Stimulated activated CD4-positive, alpha-beta T cell treated with anti-CD3 and anti-CD28 coated beads, Interleukin-15, amount 100 ng/mL, for 1 hour (primary cell): ENCODE data around the gene RIN3.

Experiments used
- DNase-seq, 2 donors: peaks; one replicate each; pipeline ENCODE4 v3.0.0-alpha.2; 2020; ENCODE audit warnings: low read depth in 1 of 2, low spot score in 1 of 2

Gene RIN3

DNA sequence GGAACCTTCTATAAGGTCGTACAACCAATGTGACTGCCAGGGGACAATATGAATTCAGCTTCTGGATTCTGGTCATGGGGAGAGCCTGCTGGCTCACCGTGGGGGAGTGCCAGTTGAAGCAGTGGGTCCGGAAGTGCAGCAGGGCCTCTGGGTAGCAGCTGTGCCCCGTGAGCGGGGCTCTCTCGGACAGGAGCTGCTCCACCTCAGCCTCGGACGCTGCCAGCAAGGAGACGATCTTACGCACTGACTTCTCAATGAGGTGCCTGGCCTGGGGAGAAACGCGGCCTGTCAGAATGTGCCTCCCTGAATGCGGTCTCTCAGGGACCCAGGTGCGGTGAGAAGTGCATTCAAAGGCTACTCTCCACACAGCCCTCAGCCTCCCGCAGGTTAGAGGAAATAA, 192.8 kb downstream of the RIN3 start:
- no peak for DNase-seq

DNA sequence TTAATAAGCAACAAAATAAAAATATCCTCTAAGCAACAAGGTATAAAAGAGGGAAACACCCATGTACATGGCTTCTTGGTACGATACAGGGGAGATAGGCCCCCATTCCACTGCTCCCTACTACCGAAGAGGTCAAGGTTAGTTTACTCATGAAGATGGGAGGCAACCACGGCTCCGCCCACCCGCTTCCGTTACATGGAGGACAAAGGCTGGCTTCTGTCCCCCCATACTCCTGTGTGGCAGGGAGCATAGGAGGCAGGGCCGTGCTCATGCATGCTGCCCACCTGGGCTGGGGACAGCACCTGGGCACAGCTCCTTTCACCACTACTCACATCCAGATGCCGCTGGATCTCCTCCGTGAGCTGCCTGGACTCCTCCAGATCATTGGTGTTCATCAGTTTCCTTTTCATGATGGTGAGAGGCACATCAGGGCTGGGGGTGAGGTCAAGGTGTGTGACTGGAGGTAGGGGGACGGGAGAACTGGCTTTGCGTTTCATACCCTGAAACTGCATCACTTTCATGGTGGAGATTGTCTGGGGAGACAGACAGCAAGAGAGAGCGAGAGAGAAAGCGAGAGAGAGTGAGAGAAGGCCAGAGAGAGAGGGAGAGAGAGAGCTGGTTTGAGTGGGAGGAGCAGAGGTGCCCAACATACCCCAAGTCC, 195.9 kb downstream of the RIN3 start:
- DNase-seq: no peak

DNA sequence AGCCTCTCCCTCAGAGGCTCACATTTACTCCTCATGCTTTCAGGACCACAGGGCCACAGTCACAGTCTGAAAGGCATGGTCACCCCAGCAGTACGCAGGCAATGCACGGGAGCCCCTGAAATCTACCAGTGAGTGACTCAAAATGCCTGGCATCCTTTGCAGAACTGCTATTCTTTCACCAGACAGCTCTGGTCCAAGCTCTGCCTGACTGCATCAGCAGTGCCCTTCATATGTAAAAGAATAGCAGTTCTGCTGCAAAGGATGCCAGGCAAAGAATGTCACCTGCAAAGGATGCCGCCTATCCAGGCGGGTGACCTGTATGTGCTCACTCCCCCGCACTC, 196.4 kb downstream of the RIN3 start:
- no peak for DNase-seq

DNA sequence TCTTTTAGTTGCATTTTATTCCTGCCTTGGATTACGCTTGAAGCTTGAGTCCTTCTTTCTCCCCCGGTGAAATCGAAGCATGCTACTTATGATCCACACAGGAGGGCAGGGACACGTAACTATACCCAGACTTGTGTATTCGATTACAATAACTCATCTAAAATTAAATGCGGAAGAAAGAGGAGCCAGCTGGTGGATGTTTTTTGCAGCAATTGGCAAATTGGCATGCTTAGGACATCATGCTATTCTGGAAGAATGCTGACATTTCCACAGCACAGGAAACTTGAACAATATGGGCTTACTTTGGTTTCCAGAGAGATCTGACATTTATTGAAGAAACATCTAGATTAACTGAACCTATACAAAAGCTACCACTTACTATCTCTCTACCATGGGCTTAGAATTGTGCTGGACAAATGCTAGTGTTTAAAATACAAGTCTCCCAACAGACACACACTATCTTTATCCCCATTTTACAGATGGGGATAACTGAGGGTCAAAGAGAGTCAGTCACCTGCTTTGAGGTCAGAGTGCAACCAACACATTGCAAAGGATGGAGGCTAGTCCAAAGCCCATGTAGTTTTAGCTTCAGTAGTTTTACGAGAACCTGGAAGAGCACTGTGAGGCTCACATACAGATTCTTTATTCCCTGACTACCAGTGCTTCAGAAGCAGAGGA, 198.5 kb downstream of the RIN3 start:
- no peak for DNase-seq

DNA sequence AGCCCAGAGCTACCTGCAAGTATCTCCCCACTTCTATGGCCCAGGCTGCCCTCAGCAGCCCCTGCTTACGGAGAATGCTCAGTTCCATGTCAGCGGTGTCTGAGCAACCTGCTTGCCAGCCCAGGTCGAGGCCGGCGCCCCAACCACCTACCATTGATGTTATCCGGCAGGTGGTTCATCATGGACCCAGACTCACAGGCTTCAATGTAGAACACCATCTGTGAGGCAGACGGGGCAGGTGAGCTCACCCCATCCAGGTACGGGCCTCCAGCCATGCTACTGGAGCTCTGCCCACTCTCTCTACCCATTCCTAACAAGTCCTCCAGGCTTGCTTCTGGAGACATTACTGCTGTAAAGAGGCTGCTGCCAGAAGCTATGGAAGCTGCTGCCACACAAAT, 199.1 kb downstream of the RIN3 start:
- no peak for DNase-seq

DNA sequence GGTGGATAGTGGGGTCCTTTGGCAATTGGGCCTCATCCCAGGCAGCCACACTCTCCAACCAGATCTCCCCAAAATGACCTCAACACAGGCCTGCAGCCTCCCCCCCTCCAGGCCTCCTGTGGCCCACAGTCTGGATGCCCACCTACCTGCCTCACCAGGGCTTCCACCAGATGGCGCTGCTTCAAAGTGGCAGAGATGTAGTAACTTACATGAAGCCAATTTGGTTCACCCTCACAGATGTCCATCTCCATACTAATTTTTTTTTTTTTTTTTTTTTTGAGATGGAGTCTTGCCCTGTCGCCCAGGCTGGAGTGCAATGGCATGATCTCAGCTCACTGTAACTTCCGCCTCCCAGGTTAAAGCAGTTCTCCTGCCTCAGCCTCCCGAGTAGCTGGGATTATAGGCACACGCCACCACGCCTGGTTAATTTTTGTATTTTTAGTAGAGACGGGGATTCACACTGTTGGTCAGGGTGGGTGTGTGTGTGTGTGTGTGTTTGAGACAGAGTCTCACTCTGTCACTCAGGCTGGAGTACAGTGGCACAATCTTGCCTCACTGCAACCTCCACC, 201.2 kb downstream of the RIN3 start:
- peak; percentile 60 to 70 for DNase-seq

DNA sequence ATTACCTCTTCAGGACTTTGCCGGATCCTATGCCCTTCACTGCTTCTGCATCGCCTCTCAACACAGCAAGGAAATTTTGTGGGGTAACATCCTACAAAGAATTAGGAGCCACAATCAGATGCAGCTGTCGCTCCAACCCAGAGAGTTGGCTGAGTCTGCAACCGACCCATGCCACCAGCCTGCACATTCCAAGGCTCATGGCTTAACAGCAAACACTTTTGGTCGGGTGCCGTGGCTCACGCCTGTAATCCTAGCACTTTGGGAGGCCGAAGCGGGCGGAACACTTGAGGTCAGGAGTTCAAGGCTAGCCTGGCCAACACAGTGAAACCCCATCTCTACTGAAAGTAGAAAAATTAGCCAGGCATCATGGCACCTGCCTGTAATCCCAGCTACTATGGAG, 202.6 kb downstream of the RIN3 start:
- DNase-seq: no peak

DNA sequence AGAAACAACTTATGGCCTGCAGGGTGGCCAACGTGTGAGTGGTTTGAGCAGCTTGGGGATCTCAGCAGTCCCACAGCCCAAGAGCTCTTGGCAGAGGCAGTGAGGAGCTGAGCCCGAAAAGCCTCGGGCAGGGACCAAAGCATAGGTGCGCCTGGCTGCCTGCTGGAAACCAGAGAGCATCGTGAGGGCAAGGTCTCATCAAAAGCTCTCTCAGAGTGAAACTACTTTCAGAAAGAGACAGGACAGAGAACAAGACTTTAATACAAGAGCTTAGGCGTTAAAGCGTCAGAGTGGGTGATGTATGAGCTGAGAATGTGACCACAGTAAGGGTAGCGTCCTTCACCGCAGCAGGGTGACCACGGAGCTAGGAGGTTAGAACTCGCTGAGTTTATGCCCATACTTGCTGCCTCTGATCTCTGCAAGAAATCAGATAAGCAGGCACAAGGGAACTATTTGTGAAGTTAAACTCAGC, 204.0 kb downstream of the RIN3 start:
- no peak for DNase-seq

DNA sequence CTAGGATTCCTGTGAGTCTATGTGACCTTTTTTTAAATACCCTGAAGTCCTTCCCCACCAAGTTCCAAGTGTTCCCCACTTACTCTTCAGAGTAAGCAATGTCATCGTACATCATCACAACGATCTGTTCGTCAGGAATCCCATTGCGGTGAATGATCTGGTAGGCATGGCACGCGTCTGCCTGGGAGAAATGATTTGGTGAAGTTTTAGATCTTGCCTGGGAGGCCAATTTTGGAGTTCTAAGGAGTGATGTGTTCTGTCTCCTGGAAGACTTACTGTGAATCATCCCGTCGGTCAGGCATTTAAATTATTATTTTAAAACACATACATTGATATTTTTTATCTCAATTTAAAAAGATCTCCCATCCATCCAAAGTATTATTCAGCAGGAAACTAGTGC, 205.1 kb downstream of the RIN3 start:
- DNase-seq: no peak

DNA sequence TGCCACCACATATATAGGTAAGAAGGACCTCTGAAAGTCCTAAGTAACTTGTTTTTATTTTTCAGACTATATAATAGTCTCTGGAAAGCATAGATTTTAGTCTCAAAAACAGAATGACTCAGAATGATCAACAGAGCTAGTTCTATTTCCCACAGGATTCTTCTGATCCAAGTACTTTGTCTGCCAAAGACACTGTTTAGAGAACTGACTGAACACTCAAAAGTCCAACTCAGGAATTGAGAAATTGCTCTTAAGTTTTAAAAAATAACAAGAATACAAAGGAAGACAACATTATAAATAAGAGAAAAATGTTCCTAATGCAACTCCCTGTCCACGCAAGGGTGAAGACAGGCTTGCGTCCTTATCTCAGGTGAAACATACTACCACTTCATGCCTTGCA, 205.8 kb downstream of the RIN3 start:
- DNase-seq: no peak

DNA sequence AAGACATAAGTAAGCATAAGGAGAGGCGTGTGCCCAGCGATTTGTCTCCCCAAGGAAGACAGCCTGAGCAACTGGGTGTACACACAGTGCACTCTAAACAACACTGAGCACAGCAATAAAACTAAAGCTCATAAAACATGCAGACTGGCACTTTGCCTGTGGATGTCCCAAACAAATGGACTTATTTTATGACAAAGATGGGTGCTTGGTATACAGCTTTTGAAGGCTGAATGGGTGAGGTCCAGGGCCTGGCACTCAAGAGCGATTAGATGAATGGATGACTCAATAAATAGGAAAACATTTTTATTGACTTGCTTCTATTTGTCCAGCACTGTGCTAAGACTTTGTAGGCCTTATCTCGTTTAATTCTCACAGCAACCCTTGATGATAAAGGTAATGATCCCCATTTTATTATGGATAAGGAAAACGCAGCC, 206.3 kb downstream of the RIN3 start:
- no peak for DNase-seq

DNA sequence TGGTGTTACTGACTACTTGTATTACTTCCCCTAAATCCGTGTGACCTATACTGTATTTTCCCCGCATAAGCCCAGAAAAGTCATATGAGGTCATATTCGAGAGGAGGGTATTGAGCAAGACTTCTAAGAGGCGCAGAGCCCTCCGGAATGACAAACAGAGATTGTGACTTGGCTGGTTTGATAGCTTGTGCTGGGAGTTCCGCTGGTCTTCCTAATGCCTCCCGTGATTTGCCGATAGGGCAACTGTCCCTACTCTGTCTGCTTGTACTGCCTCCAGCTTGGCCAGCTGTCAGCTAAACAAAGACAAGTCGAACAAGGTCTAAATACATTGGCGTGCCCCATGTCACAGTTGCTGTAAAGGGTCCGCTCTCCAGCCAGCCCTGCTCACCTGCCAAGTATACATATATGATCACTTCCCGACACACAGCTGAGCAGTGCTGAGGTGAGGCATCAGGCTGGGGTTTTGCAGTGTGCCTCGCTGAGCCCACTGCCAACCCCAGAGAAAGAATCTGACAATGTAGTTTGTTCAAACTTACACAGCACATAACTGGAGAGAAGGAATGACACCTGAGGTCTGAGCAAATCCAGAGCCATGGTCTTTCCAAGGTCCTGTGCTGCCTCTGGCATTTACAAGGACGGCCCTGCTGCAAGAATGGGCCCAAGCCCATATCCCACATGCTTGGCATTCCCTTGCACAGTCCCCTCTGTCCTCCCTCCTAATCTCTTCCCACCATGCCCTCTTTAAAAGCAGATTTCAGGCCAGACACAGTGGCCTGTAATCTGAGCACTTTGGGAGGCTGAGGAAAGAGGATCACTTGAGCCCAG, 211.1 kb downstream of the RIN3 start:
- no peak for DNase-seq

DNA sequence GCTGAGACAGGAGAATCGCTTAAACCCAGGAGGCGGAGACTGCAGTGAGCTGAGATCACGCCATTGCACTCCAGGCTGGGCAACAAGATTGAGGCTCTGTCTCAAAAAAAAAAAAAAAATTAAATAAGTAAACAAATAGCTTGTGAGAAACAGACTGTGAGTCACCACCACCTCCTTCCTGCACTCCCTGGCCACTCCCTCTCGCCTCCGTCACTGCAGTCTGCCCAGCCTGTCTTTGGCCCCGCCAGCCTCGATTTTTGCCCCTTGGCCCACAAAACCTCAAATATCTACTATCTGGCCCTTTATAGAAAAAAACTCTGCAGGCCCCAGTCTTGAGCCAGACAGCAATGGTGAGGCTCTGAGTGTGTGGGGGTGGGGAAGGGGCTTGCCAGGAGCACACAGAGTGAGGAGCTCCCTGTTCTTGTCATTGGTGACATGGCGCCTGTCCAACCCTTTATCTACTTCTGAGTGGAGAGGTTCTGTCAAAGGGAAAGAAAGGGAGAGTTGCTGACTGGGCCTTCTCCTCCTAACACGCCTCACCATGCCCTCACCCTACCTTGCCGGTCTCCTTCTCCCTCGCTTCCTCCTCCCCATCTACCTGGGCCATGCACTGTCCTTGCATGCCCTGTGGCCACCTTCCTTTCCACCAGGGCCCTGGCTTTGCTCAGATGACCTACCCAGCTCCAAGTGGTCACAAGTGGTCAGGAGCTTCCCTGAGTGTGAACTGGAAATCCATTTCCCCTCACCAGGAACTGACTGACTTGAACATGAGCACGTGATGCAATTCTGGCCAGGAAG, 212.8 kb downstream of the RIN3 start:
- no peak for DNase-seq

DNA sequence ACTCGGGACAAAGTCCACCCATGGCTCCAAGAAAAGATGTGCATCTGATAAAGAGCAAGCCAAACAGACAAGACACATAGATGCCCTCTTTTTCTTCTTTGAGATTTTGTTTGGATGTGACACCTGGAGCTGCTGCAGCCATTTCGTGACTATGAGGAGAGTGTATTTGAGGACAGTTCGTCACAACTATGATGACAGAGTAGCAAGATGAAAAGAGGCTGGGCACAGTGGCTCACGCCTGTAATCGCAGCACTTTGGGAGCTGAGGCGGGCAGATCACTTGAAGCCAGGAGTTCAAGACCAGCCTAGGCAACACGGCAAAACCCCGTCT, 213.3 kb downstream of the RIN3 start:
- no peak for DNase-seq

DNA sequence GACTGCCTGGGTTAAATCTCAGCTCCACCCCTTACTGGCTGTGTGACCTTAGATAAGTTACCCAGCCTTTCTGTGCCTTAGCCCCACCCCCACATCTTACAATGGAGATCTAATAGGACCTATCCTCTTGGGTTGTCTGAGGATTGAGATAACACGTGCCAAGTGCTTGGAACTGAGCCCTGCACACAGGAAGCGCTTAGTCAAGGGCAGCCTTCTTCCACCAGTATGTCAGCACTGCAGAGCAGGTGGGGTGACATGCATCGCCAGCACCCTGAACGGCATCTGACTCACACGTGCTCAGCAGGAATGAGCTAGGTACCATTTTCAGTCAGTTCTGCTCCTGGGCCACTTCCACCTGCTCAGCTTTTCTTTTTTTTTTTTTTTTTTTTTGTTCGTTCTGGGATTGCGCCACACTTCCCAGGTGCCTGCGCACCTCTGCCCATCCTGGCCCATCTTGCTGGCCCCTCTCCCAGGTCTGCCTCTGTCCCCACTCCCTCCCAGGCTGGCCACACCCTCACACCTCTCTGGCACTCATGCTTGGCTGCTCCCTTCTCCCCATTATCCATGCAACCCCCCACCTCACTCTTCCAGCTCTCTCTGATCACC, 215.3 kb downstream of the RIN3 start:
- no peak for DNase-seq

DNA sequence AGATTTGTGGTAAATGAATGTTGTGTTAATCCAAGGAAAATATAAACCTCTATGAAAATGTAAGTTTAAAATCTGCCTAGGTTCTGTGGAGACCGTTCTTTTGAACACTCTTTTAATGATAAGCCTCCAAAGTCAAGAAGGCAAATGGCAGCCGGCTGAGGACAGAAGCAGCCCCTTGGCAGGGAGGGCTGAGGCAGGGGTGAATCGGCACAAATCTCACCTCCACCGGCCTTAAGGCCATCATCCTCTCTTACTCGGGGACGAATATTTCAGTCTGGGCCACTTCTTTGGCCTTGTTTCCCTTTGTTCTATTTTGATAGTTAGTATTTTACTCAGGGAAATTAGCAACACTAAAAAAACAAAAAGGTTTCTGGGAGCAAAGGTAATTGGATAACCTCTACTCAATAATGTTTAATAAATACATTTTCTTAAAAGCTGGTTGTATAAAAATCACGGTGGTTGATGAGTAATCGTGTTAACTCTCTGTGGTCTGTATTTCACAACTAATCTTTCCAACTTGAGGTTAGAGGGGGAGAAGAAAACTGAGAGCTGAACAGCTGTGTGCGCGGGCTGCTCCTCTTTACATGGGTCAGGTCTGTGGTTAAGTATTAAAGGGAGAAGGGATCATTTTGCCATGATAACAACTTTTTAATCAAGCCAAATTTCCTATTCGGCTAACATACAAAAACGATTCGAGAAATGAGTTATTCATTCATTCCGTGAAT, 216.2 kb downstream of the RIN3 start:
- DNase-seq: no peak

DNA sequence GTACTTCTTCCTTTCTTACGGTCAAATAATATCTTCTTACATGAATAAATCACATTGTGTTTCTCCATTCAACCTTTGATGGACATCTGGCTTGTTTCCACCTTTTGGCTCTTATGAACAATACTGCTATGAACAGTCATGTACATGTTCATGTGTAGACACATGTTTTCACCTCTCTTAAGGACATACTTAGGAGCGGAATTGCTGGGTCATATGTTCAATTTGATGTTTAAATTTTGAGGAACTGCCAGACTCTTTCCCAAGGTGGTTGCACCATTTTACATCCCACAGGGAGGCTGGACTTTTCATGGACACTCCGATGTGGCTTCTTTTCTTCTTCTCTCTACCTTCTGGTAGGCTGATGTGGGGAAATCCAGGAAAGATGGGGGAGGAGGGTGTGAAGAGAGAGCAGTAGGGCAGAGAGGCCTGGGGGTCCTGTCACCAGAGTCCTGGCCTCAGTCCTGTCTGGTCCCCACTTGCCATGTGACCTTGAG, 218.1 kb downstream of the RIN3 start:
- DNase-seq: no peak

DNA sequence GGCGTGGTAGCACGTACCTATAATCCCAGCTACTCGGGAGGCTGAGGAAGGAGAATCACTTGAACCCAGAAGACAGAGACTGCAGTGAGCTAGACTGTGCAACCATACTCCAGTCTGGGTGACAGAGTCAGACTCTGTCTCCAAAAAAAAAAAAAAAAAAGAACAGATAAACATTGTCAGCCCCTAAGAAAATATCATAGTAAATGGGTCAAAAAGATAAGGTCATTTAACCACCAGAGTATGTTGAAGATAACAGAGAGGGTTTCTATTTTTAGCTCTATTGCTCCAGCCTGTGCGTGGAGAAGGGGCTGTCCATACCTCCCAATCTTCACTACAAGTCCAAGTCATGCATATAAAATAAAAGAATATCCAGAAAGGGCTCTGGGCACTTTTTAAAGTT, 219.4 kb downstream of the RIN3 start:
- DNase-seq: no peak

DNA sequence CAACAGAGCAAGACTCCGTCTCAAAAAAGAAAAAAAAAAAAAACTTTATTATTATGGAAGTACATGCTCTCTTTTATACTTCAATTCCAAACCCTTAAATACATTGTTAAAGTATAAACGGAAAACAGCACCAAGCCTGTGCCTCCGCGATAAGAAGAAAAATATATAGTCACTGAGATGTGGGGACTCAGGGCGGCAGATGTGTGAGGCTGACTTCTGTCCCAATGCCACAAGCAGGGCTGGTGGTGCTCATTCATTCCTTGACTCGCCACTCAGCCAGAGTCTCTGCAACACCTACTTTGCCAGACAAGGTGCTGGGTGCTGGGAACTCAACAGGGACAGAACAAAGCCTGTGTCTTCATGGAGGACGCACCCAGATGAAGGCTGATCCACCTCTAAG, 221.0 kb downstream of the RIN3 start:
- no peak for DNase-seq

DNA sequence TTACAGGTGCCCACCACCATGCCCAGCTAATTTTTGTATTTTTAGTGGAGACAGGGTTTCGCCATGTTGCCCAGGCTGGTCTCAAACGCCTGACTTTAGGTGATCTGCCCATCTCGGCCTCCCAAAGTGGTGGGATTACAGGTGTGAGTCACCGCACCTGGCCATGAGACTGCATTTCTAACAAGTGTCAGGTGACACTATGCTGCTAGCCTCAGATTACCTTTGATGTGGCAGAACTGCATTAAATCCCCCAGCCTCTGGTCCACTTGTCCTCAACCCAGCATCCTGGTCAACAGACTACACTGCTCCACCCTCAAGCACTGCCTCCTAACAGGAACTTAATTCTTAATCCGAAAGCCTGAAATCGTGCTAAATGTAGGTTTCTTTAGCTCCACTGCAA, 221.8 kb downstream of the RIN3 start:
- DNase-seq: no peak
